GM12878 (cell line): ENCODE results near the gene NBEA. TPM values are rescaled to one million over a fixed set of nuclear protein-coding genes. Genes with fewer than 3 reads are reported as not detected.

Experiments
- ATAC-seq: fragments of 200-7000 bp; cut with Tn5 transposase; 3 replicates; pipeline ENCODE4 v1.9.1; 2020; ENCODE audit warnings: mild to moderate bottlenecking, moderate library complexity
- BruUV-seq: library from RNA; stranded (reverse); fragments of 400-500 nt; replicated peaks from 2 replicates; lab custom pipeline; 2021; lab: Mats Ljungman, UMichigan
- CTCF ChIA-PET: fragments of 300-600 bp; sonication (Branson Sonifier 250); formaldehyde crosslinking; extraction: SDS; loops from one replicate; lab custom pipeline; 2021; ENCODE audit warnings: inconsistent platforms; lab: Yijun Ruan, JAX
- POLR2A ChIA-PET: fragments of 350-600 bp; formaldehyde crosslinking; extraction: SDS; loops from one replicate; lab custom pipeline; 2021; ENCODE audit warnings: inconsistent platforms; lab: Charles Lee
- RAD21 ChIA-PET: fragments of 300-600 bp; sonication (Branson Sonifier 250); formaldehyde crosslinking; loops from one replicate; lab custom pipeline; 2023; ENCODE audit warnings: antibody characterized with exemption; ENCODE audit not compliant: unreplicated experiment; lab: Charles Lee
- SMC1A ChIA-PET: fragments of 300-600 bp; sonication (Branson Sonifier 250); formaldehyde crosslinking; loops from one replicate; lab custom pipeline; 2023; ENCODE audit not compliant: unreplicated experiment, uncharacterized antibody; lab: Charles Lee
- DNase-seq: peaks from one replicate; pipeline ENCODE4 v3.0.0-alpha.2; 2011; ENCODE audit warnings: low read depth, low spot score
- FAIRE-seq: peaks from 3 replicates; lab custom pipeline; 2011; peaks lifted over from hg19 to GRCh38; lab: Jason Lieb, UNC
- H2AFZ ChIP-seq: 2 replicates; pipeline ENCODE4 v1.6.0; 2011; ENCODE audit warnings: low read depth, low read length, control low read depth; ENCODE audit not compliant: control insufficient read depth
- H3K27ac ChIP-seq: 2 replicates; pipeline ENCODE4 v1.5.1; 2011; ENCODE audit warnings: control low read depth; ENCODE audit not compliant: control insufficient read depth, insufficient read depth
- H3K27me3 ChIP-seq, 2 experiments: replicated peaks in 1 of 2; 2 replicates each; pipeline versions ENCODE4 v1.6.0 to v1.6.1; 2011; ENCODE audit warnings: low read length in 1 of 2; ENCODE audit not compliant: control insufficient read depth in 2 of 2, insufficient read depth in 2 of 2
- H3K36me3 ChIP-seq, 2 experiments: 2 replicates each; pipeline ENCODE4 v1.5.1; 2011; ENCODE audit warnings: low read length in 1 of 2; ENCODE audit not compliant: control insufficient read depth in 2 of 2, insufficient read depth in 2 of 2
- H3K4me1 ChIP-seq: 2 replicates; pipeline ENCODE4 v1.6.1; 2011; ENCODE audit warnings: mild to moderate bottlenecking, low read length, moderate library complexity, mixed read lengths; ENCODE audit not compliant: control insufficient read depth, insufficient read depth
- H3K4me2 ChIP-seq: 2 replicates; pipeline ENCODE4 v1.6.0; 2011; ENCODE audit warnings: control low read depth; ENCODE audit not compliant: control insufficient read depth, insufficient read depth
- H3K4me3 ChIP-seq: fragments of 200-600 bp; sonication (generic); 2 replicates; pipeline ENCODE4 v1.5.1; 2016
- H3K79me2 ChIP-seq: 2 replicates; pipeline ENCODE4 v1.6.0; 2011; ENCODE audit warnings: low read length; ENCODE audit not compliant: control insufficient read depth, insufficient read depth
- H3K9ac ChIP-seq: 2 replicates; pipeline ENCODE4 v1.8.0; 2011; ENCODE audit warnings: low read length, control low read depth, mixed read lengths; ENCODE audit not compliant: control insufficient read depth, insufficient read depth
- H3K9me3 ChIP-seq: replicated peaks from 3 replicates; pipeline ENCODE4 v1.5.1; 2011; ENCODE audit warnings: mild to moderate bottlenecking, low read length; ENCODE audit not compliant: control insufficient read depth, insufficient read depth
- H4K20me1 ChIP-seq: 2 replicates; pipeline ENCODE4 v1.6.0; 2011; ENCODE audit not compliant: control insufficient read depth, insufficient read depth
- JUND ChIP-seq: IDR thresholded peaks from 2 replicates; pipeline ENCODE4 v1.6.1; 2012; ENCODE audit warnings: low read depth, mild to moderate bottlenecking, low read length, improper control_type of control experiment, moderate library complexity
- MTA3 ChIP-seq: IDR thresholded peaks from 2 replicates; pipeline ENCODE4 v1.6.1; 2012; ENCODE audit warnings: low read length, inconsistent platforms, borderline replicate concordance
- NR2C2 ChIP-seq: IDR thresholded peaks from 2 replicates; pipeline ENCODE4 v1.6.1; 2011; ENCODE audit warnings: borderline replicate concordance, low read depth; ENCODE audit not compliant: control insufficient read depth, insufficient read length
- NRF1 ChIP-seq: conservative IDR thresholded peaks from 2 replicates; pipeline ENCODE4 v1.6.1; 2011; ENCODE audit warnings: mild to moderate bottlenecking, low read depth, low read length, improper control_type of control experiment
- SREBF2 ChIP-seq: IDR thresholded peaks from 2 replicates; pipeline ENCODE4 v1.6.1; 2012; ENCODE audit warnings: mild to moderate bottlenecking, low read length
- ZNF384 ChIP-seq: IDR thresholded peaks from 2 replicates; pipeline ENCODE4 v1.6.1; 2012; ENCODE audit warnings: low read depth, mild to moderate bottlenecking, low read length, improper control_type of control experiment, borderline replicate concordance
- in situ Hi-C: fragments of 300-500 bp; cut with MboI; formaldehyde crosslinking; loops from 9 replicates; pipeline ENCODE4 v1.14.3; 2018; ENCODE audit warnings: mixed read lengths
- intact Hi-C: fragments of 100-400 bp; cut with micrococcal nuclease; formaldehyde crosslinking; loops from one replicate; pipeline ENCODE4 v1.14.2; 2022; ENCODE audit not compliant: unreplicated experiment
- polyA plus RNA-seq, 11 experiments: library from polyadenylated mRNA; depleted of rRNA in 4 of 11; unstranded in 6 of 11; stranded (reverse) in 5 of 11; fragments of >200 nt; fragmentation: Nextera tagmentation in 4 of 11; fragmentation: Illumina TruSeq in 1 of 11; extraction: Ambion mirVana in 4 of 11; extraction: Trizol in 1 of 11; gene quantifications; 1 replicate in 1 of 11; 2 replicates in 10 of 11; pipeline versions ENCODE4 v1.2.1 to v1.2.3, GENCODE V29; 2011 to 2016; ENCODE audit warnings: inconsistent platforms in 2 of 11, missing spikeins in 2 of 11, low read depth in 1 of 11
- total RNA-seq, 4 experiments: library from RNA; depleted of rRNA in 3 of 4; stranded (reverse); fragments of >200 nt in 3 of 4; fragmentation: Illumina TruSeq in 1 of 4; extraction: Trizol in 1 of 4; gene quantifications; 2 replicates each; pipeline versions ENCODE4 v1.2.1 to v1.2.3, GENCODE V29; 2013 to 2021
- TF ChIP-seq, protein P1 (sequence below): fragments of 450-650 bp; IDR thresholded peaks from 2 replicates; pipeline ENCODE4 v1.6.1; 2016; ENCODE audit warnings: mild to moderate bottlenecking
- TF ChIP-seq, protein P2 (sequence below): IDR thresholded peaks from 2 replicates; pipeline ENCODE4 v1.6.1; 2011; ENCODE audit warnings: borderline replicate concordance, low read depth, mild to moderate bottlenecking, moderate library complexity, low read length; ENCODE audit not compliant: insufficient read depth, poor library complexity, severe bottlenecking
- TF ChIP-seq, protein P3 (sequence below): IDR thresholded peaks from 2 replicates; pipeline ENCODE4 v1.6.1; 2012; ENCODE audit warnings: low read depth, low read length, improper control_type of control experiment
- TF ChIP-seq, protein P4 (sequence below): fragments of 450-650 bp; IDR thresholded peaks from 2 replicates; pipeline ENCODE4 v1.6.1; 2017; ENCODE audit warnings: low read depth, mild to moderate bottlenecking, moderate library complexity
- TF ChIP-seq, protein P5 (sequence below): fragments of 450-650 bp; IDR thresholded peaks from 2 replicates; pipeline ENCODE4 v1.6.1; 2017; ENCODE audit warnings: mild to moderate bottlenecking, low read depth, inconsistent platforms; ENCODE audit not compliant: poor library complexity, severe bottlenecking
- TF ChIP-seq, protein P6 (sequence below): fragments of 450-650 bp; IDR thresholded peaks from 2 replicates; pipeline ENCODE4 v1.6.1; 2018; ENCODE audit warnings: borderline replicate concordance, mild to moderate bottlenecking; ENCODE audit not compliant: partially characterized antibody

The NBEA gene
- total and polyA plus RNA-seq, 10 of the 15 experiments (the other 5 are each of a cell fraction or from before 2014, with no cell fraction given), result 0.23 to 3.6 (median 0.55) TPM

DNA sequence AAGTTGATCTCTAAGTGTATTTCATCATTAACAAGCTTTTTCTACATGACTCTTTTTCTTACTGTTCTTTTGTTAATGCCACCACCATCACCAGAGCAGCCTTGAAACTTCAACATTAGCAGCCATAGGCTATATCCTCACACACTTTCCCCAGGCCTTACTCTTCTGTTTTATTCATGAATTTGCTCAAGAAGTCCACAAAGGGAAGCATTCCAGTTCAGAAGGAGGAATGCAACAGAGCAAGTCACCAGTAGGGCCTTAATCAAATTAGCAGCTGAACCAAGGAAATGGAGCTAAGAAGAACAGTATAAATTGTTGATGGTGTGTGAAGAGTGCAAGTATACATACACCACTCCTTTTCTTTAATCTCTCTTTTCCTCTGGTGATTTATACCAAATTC lies 223.1 kb downstream of the NBEA start:
- ATAC-seq, result no peak
- DNase-seq, result no peak
- intact Hi-C loops, result loop anchor here (2.0 to 10.0 kb wide), 3 partner anchors 622 to 1960 kb away; no protein-coding TSS in a partner anchor
- no peaks in the 10 kb centered on the region for H3K36me3 ChIP-seq
- in situ Hi-C loops, result loop anchor here (10.0 to 25.0 kb wide), 3 partner anchors 1353 to 1960 kb away; partner anchors contain the start of gene RFC3
- no peaks in the 10 kb centered on the region for H3K27me3 ChIP-seq
- no peaks in the 10 kb centered on the region for H3K79me2 ChIP-seq
- peak overlapping the region; percentile 46; the same call in 1 of the 2 replicates for H2AFZ ChIP-seq
- no peak overlapping the region for H3K4me2 ChIP-seq
- BruUV-seq, result no TSS peak
- peaks cover 22% of the 10 kb centered on the region for H3K4me1 ChIP-seq
- no peaks in the 10 kb centered on the region for H4K20me1 ChIP-seq
- no peaks in the 10 kb centered on the region; the same call in 2 of the 3 replicates for H3K9me3 ChIP-seq
- no peak for FAIRE-seq
- ChIA-PET CTCF (interaction anchor here (0.6 to 2.6 kb wide), 12 partner anchors 8 to 1441 kb away, joined by 3 to 27 read pairs (median 4); no protein-coding TSS in a partner anchor), POLR2A (no interaction called here), SMC1A (interaction anchor here (0.6 to 1.9 kb wide), 7 partner anchors 16 to 1486 kb away, joined by 3 to 6 read pairs (median 3); no protein-coding TSS in a partner anchor), RAD21 (interaction anchor here (1.0 to 2.4 kb wide), 5 partner anchors 13 to 1365 kb away, joined by 4 to 9 read pairs (median 5); no protein-coding TSS in a partner anchor)
- no peak overlapping the region for H3K4me3 ChIP-seq
- TF ChIP-seq, protein P1, sequence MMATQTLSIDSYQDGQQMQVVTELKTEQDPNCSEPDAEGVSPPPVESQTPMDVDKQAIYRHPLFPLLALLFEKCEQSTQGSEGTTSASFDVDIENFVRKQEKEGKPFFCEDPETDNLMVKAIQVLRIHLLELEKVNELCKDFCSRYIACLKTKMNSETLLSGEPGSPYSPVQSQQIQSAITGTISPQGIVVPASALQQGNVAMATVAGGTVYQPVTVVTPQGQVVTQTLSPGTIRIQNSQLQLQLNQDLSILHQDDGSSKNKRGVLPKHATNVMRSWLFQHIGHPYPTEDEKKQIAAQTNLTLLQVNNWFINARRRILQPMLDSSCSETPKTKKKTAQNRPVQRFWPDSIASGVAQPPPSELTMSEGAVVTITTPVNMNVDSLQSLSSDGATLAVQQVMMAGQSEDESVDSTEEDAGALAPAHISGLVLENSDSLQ, result no peak
- TF ChIP-seq, protein P2, sequence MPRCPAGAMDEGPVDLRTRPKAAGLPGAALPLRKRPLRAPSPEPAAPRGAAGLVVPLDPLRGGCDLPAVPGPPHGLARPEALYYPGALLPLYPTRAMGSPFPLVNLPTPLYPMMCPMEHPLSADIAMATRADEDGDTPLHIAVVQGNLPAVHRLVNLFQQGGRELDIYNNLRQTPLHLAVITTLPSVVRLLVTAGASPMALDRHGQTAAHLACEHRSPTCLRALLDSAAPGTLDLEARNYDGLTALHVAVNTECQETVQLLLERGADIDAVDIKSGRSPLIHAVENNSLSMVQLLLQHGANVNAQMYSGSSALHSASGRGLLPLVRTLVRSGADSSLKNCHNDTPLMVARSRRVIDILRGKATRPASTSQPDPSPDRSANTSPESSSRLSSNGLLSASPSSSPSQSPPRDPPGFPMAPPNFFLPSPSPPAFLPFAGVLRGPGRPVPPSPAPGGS, result no peak
- TF ChIP-seq NRF1 (no peak), JUND (no peak), ZNF384 (no peak), NR2C2 (no peak), SREBF2 (no peak), MTA3 (no peak)
- TF ChIP-seq, protein P3, sequence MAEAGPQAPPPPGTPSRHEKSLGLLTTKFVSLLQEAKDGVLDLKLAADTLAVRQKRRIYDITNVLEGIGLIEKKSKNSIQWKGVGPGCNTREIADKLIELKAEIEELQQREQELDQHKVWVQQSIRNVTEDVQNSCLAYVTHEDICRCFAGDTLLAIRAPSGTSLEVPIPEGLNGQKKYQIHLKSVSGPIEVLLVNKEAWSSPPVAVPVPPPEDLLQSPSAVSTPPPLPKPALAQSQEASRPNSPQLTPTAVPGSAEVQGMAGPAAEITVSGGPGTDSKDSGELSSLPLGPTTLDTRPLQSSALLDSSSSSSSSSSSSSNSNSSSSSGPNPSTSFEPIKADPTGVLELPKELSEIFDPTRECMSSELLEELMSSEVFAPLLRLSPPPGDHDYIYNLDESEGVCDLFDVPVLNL, result no peak
- TF ChIP-seq, protein P4, sequence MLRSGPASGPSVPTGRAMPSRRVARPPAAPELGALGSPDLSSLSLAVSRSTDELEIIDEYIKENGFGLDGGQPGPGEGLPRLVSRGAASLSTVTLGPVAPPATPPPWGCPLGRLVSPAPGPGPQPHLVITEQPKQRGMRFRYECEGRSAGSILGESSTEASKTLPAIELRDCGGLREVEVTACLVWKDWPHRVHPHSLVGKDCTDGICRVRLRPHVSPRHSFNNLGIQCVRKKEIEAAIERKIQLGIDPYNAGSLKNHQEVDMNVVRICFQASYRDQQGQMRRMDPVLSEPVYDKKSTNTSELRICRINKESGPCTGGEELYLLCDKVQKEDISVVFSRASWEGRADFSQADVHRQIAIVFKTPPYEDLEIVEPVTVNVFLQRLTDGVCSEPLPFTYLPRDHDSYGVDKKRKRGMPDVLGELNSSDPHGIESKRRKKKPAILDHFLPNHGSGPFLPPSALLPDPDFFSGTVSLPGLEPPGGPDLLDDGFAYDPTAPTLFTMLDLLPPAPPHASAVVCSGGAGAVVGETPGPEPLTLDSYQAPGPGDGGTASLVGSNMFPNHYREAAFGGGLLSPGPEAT, result no peak
- TF ChIP-seq, protein P5, sequence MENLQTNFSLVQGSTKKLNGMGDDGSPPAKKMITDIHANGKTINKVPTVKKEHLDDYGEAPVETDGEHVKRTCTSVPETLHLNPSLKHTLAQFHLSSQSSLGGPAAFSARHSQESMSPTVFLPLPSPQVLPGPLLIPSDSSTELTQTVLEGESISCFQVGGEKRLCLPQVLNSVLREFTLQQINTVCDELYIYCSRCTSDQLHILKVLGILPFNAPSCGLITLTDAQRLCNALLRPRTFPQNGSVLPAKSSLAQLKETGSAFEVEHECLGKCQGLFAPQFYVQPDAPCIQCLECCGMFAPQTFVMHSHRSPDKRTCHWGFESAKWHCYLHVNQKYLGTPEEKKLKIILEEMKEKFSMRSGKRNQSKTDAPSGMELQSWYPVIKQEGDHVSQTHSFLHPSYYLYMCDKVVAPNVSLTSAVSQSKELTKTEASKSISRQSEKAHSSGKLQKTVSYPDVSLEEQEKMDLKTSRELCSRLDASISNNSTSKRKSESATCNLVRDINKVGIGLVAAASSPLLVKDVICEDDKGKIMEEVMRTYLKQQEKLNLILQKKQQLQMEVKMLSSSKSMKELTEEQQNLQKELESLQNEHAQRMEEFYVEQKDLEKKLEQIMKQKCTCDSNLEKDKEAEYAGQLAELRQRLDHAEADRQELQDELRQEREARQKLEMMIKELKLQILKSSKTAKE, result no peak
- TF ChIP-seq, protein P6, sequence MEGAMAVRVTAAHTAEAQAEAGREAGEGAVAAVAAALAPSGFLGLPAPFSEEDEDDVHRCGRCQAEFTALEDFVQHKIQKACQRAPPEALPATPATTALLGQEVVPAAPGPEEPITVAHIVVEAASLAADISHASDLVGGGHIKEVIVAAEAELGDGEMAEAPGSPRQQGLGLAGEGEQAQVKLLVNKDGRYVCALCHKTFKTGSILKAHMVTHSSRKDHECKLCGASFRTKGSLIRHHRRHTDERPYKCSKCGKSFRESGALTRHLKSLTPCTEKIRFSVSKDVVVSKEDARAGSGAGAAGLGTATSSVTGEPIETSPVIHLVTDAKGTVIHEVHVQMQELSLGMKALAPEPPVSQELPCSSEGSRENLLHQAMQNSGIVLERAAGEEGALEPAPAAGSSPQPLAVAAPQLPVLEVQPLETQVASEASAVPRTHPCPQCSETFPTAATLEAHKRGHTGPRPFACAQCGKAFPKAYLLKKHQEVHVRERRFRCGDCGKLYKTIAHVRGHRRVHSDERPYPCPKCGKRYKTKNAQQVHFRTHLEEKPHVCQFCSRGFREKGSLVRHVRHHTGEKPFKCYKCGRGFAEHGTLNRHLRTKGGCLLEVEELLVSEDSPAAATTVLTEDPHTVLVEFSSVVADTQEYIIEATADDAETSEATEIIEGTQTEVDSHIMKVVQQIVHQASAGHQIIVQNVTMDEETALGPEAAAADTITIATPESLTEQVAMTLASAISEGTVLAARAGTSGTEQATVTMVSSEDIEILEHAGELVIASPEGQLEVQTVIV, result no peak
- H3K27ac ChIP-seq, result no peak overlapping the region
- no peak overlapping the region for H3K9ac ChIP-seq
